ENCODE results near the gene STRIP1.

Gene STRIP1

DNA sequence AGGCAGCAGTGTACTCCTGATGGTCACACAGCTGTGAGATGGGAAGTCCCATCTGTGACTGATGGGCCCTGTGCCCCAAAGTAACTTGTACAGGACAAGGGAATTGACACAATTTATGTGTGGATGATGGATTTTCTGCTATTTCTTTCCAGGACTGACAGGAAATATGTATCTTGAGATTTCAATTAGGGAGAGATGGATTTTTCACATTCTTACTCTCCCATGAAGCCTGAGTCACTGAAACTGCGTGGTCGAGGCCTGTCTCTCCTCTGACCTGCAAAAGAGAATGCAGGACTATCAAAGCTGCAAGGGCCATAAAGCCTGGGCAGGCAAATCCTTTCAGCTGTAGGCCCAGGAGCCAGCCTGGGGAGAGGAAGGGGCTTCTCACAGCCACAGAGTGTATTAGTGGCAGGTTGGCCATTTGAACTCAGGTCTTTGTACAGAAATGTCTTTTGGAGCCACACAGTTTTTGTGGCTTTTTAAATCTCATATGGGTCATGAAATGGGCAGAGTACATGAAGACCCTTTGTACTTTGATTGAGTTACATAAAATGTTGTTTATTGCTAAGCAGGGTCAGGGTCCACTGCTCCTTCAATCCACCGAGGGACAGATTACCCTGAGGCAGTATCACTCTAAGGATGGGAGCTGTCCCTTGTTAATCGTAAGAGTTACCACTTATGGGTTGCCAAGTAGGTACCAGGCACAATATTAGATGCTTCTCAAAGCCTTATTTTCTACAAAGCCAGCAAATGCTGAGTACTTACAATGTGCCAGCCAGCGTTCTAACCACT, 21.3 kb downstream of the STRIP1 start:
- H3K27ac ChIP-seq = no peak overlapping the region
- TF ChIP-seq, protein P1, sequence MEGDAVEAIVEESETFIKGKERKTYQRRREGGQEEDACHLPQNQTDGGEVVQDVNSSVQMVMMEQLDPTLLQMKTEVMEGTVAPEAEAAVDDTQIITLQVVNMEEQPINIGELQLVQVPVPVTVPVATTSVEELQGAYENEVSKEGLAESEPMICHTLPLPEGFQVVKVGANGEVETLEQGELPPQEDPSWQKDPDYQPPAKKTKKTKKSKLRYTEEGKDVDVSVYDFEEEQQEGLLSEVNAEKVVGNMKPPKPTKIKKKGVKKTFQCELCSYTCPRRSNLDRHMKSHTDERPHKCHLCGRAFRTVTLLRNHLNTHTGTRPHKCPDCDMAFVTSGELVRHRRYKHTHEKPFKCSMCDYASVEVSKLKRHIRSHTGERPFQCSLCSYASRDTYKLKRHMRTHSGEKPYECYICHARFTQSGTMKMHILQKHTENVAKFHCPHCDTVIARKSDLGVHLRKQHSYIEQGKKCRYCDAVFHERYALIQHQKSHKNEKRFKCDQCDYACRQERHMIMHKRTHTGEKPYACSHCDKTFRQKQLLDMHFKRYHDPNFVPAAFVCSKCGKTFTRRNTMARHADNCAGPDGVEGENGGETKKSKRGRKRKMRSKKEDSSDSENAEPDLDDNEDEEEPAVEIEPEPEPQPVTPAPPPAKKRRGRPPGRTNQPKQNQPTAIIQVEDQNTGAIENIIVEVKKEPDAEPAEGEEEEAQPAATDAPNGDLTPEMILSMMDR (conservative IDR thresholded peaks at IDR 0.05) = no peak
- no peak for TF ChIP-seq ZFX (IDR thresholded peaks at IDR 0.05)

DNA sequence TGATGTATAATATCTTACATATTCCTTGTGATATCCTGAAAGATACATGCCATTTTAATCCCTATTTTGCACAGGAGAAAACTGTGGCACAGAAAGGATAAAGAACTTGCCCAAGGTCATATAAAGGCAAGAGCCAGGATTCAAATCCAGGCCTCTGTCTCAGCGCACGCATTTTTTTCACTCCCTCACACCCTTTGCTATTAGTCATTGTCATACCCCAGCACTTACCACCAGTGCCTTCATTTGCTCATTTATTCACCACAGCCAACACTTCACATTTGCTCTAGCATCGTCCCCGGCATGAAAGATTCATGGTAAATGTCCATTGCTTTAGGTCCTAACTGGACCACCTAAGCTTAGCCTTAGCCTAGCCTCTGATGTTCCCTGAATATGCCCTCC, 21.9 kb downstream of the STRIP1 start:
- H3K27ac ChIP-seq = no peak overlapping the region
- TF ChIP-seq ZFX (IDR thresholded peaks at IDR 0.05) = no peak
- TF ChIP-seq, protein P1 (conservative IDR thresholded peaks at IDR 0.05) = no peak

DNA sequence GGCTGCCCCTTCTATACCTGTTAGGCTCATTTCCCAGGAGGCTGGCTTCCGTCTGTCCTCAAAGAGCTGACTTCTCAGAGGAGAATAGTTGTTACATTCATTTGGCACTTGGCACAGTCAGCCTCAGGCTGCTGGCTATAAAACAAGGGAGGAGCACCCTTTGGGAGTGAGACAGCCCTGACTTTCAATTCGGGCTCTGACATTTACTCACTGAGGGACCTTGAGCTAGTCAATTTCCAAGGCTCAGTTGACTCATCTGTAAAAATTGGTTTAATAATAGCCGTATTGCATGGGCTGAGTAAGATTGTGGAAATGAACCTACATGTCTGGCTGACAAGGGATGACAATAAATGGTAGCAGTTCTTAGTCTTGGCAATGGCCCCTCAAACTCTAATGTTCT, 22.4 kb downstream of the STRIP1 start:
- TF ChIP-seq ZFX (IDR thresholded peaks at IDR 0.05) = no peak
- TF ChIP-seq, protein P1 (conservative IDR thresholded peaks at IDR 0.05) = no peak
- no peak overlapping the region for H3K27ac ChIP-seq

DNA sequence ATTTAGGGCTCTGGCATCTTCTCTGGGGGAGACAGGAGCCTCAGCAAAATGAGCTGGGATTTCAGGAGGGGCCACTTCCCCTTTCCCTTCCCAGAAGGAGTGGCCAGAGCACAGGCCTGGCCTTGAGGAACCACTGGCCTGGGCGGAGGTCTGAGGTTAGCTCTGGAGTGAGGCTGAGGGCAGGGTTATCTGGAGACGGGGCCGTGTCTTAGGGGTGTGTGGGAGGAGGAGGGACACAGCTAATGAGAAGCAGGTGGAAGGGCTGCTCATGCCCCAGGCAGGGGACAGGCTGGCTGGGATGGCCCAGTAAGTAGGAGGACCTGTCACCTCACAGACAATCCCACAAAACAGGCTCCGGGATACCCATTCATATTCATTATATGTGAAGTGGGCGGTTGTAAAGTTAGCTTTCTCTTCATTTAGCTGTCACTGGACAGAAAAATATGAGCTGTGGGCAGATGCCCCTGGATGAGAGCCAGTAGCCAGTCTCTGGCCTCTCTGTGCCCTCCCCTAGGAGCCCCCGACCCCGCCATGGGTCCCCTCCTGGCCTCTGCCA, 23.6 kb downstream of the STRIP1 start:
- H3K27ac ChIP-seq = no peak overlapping the region
- TF ChIP-seq, protein P1 (conservative IDR thresholded peaks at IDR 0.05) = no peak

DNA sequence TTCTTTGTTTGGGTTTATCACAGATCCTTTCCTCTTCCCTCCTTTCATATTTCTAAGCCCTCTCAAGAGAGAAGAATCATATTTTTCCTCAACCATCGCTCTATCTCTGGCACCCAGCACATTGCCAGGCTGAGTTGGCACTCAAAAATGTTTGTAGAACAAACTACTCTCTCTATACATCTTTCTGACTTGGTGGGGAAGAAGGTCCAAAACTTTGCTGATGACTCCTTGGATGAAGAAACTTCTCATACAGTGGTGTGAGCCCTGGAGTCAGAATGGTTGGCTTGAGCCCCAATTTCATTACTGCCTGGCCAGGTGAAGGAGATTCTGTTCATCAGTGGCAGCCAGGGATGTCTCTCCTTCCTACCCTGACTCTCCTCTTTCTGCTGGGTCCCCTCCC, 24.2 kb downstream of the STRIP1 start:
- no peak for TF ChIP-seq ZFX (IDR thresholded peaks at IDR 0.05)
- TF ChIP-seq, protein P1 (conservative IDR thresholded peaks at IDR 0.05) = no peak
- no peak overlapping the region for H3K27ac ChIP-seq

DNA sequence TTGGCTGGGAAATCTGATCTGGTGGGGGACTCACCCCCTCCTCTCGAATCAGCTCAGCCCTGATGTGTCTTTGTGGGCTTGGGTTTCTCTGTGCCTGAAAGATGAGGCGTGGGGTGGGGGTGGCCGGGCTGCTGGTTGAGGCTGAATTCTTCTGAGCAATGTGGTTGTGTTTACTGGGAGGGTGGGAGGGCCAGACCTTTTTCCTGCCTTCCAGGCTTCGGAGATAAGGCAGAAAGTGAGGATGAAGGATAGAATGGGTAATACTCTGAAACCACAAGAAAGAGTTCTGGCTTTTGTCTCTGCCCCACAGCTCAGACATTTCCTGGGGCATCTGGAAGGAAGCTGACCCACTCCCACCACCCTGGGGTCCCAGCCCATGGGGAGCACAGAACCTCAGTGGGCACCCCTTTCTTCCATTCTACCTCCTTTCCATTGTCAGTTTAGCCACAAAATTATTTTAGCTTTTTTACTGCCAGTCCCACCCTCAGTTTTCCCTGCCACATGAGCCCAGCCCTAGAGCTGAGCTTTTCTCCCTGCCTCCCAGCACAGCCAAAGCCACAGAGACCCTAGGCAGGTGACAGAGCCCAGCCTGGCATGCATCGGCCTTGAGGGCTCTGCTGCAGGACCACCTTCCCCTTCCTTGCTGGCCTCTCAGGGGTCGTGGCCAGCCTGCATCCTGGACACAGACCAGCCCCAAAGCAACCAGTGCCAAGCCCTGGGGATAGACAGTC, 24.9 kb downstream of the STRIP1 start:
- no peak overlapping the region for H3K27ac ChIP-seq
- no peak for TF ChIP-seq ZFX (IDR thresholded peaks at IDR 0.05)
- TF ChIP-seq, protein P1 (conservative IDR thresholded peaks at IDR 0.05) = no peak
